Ishikawa (cell line): ENCODE measurements around the gene PRODH2.

ENCODE experiments used
- CEBPB ChIP-seq: IDR thresholded peaks from 2 replicates; pipeline ENCODE4 v1.6.1; 2012
- CREB1 ChIP-seq: IDR thresholded peaks from 2 replicates; pipeline ENCODE4 v1.6.1; 2012; ENCODE audit warnings: low read depth
- EGR1 ChIP-seq: IDR thresholded peaks from 2 replicates; pipeline ENCODE4 v1.6.1; 2012
- EP300 ChIP-seq: IDR thresholded peaks from 2 replicates; pipeline ENCODE4 v1.6.1; 2012; ENCODE audit warnings: borderline replicate concordance
- FOXM1 ChIP-seq: IDR thresholded peaks from 2 replicates; pipeline ENCODE4 v1.6.1; 2012; ENCODE audit warnings: low read depth, borderline replicate concordance
- MAX ChIP-seq: IDR thresholded peaks from 2 replicates; pipeline ENCODE4 v1.6.1; 2012
- NFIC ChIP-seq: IDR thresholded peaks from 2 replicates; pipeline ENCODE4 v1.6.1; 2012
- RAD21 ChIP-seq: IDR thresholded peaks from 2 replicates; pipeline ENCODE4 v1.6.1; 2012; ENCODE audit warnings: low read depth
- REST ChIP-seq: IDR thresholded peaks from 2 replicates; pipeline ENCODE4 v1.6.1; 2012; ENCODE audit warnings: low read depth, mild to moderate bottlenecking
- TAF1 ChIP-seq: IDR thresholded peaks from 2 replicates; pipeline ENCODE4 v1.6.1; 2012; ENCODE audit warnings: low read depth, mild to moderate bottlenecking
- TCF12 ChIP-seq: IDR thresholded peaks from 2 replicates; pipeline ENCODE4 v1.6.1; 2012; ENCODE audit warnings: low read depth
- TEAD4 ChIP-seq: IDR thresholded peaks from 2 replicates; pipeline ENCODE4 v1.6.1; 2012
- USF1 ChIP-seq: IDR thresholded peaks from 2 replicates; pipeline ENCODE4 v1.6.1; 2012
- YY1 ChIP-seq: IDR thresholded peaks from 2 replicates; pipeline ENCODE4 v1.6.1; 2012; ENCODE audit warnings: low read depth
- ZBTB7A ChIP-seq: IDR thresholded peaks from 2 replicates; pipeline ENCODE4 v1.6.1; 2012; ENCODE audit warnings: low read depth

Gene PRODH2

GRCh38 chr19:35846038-35846668 lies 33.5 kb upstream of the PRODH2 start:
- TF ChIP-seq MAX, result peak; percentile 81
- no peak for TF ChIP-seq CREB1
- TF ChIP-seq REST, result peak; percentile 50

- TF ChIP-seq CEBPB, result peak; percentile 71
- TF ChIP-seq MAX, result no peak; the same call in 1 of the 2 replicates
These were observed 32.8 kb upstream of the PRODH2 start for GRCh38 chr19:35845215-35846037.

- TF ChIP-seq RAD21 (no peak), EP300 (no peak), REST (no peak), USF1 (no peak), YY1 (no peak)
These were observed 32.0 kb upstream of the PRODH2 start for GRCh38 chr19:35844482-35845214.

- TF ChIP-seq MAX, result peak; percentile 36
- TF ChIP-seq TEAD4, result no peak
These were observed 31.2 kb upstream of the PRODH2 start for GRCh38 chr19:35843676-35844481.

- TF ChIP-seq USF1 (no peak), RAD21 (no peak), FOXM1 (no peak), EGR1 (no peak), YY1 (no peak), ZBTB7A (no peak), TAF1 (no peak), CEBPB (no peak), CREB1 (no peak), MAX (no peak), TEAD4 (no peak), NFIC (no peak), TCF12 (no peak), EP300 (no peak), REST (no peak)
These were observed 30.1 kb upstream of the PRODH2 start for GRCh38 chr19:35842666-35843272.
